OCI-LY1 (cell line): ENCODE data around the gene PIP4K2B.

ENCODE experiments used
- H2AFZ ChIP-seq: fragments of 200-600 bp; sonication (generic), shearing (Covaris generic); 2 replicates; pipeline ENCODE4 v1.6.0; 2014; ENCODE audit warnings: antibody characterized with exemption, mild to moderate bottlenecking, low read length
- H3F3A ChIP-seq: fragments of 200-600 bp; sonication (generic), shearing (Covaris generic); 2 replicates; pipeline ENCODE4 v1.6.0; 2014; ENCODE audit warnings: mild to moderate bottlenecking, antibody characterized with exemption, low read length, moderate library complexity; ENCODE audit not compliant: insufficient read depth
- H3K27ac ChIP-seq: fragments of 200-600 bp; sonication (generic); 2 replicates; pipeline ENCODE4 v1.5.1; 2014; ENCODE audit warnings: low read length, mixed run types, mild to moderate bottlenecking, low read depth; ENCODE audit not compliant: poor library complexity, severe bottlenecking
- H3K27me3 ChIP-seq: fragments of 200-600 bp; sonication (generic); 2 replicates; pipeline ENCODE4 v1.6.0; 2014; ENCODE audit warnings: antibody characterized with exemption, mild to moderate bottlenecking, low read length, moderate library complexity; ENCODE audit not compliant: insufficient read depth
- H3K36me3 ChIP-seq: fragments of 200-600 bp; sonication (generic); 2 replicates; pipeline ENCODE4 v1.6.1; 2014; ENCODE audit warnings: mild to moderate bottlenecking, antibody characterized with exemption, low read length, moderate library complexity, mixed read lengths; ENCODE audit not compliant: insufficient read depth
- H3K4me1 ChIP-seq: fragments of 200-600 bp; sonication (generic); 2 replicates; pipeline ENCODE4 v1.5.1; 2014; ENCODE audit warnings: mild to moderate bottlenecking, low read length, moderate library complexity; ENCODE audit not compliant: insufficient read depth, severe bottlenecking
- H3K4me2 ChIP-seq: fragments of 200-600 bp; sonication (generic), shearing (Covaris generic); 2 replicates; pipeline ENCODE4 v1.6.1; 2014; ENCODE audit warnings: low read length
- H3K4me3 ChIP-seq: fragments of 200-600 bp; sonication (generic); 2 replicates; pipeline ENCODE4 v1.5.1; 2014; ENCODE audit warnings: low read length, low read depth, mild to moderate bottlenecking, mixed read lengths; ENCODE audit not compliant: poor library complexity, severe bottlenecking
- H3K79me2 ChIP-seq: fragments of 200-600 bp; shearing (Covaris generic); 2 replicates; pipeline ENCODE4 v1.6.1; 2016; ENCODE audit warnings: mixed run types, low read length, mixed read lengths; ENCODE audit not compliant: insufficient read depth
- H3K9ac ChIP-seq: fragments of 200-600 bp; sonication (generic), shearing (Covaris generic); 2 replicates; pipeline ENCODE4 v1.6.1; 2014; ENCODE audit warnings: mild to moderate bottlenecking, low read length, mixed read lengths
- H3K9me2 ChIP-seq: fragments of 200-600 bp; sonication (generic), shearing (Covaris generic); 2 replicates; pipeline ENCODE4 v1.6.1; 2014; ENCODE audit warnings: low read depth, mild to moderate bottlenecking, low read length, mixed read lengths
- H3K9me3 ChIP-seq: fragments of 200-600 bp; shearing (Covaris generic); 2 replicates; pipeline ENCODE4 v1.6.1; 2014; ENCODE audit warnings: low read length, mixed read lengths
- H4K20me1 ChIP-seq: fragments of 200-600 bp; sonication (generic), shearing (Covaris generic); 2 replicates; pipeline ENCODE4 v1.6.0; 2016; ENCODE audit warnings: mild to moderate bottlenecking, low read length; ENCODE audit not compliant: insufficient read depth
- CTCF ChIP-seq: fragments of 200-600 bp; sonication (generic), shearing (Covaris generic); IDR thresholded peaks from 2 replicates; pipeline ENCODE4 v1.5.1; 2017; ENCODE audit warnings: mild to moderate bottlenecking, antibody characterized with exemption, low read length, moderate library complexity, mixed read lengths
- EZH2 ChIP-seq: fragments of 200-600 bp; sonication (generic), shearing (Covaris generic); IDR thresholded peaks from 2 replicates; pipeline ENCODE4 v1.8.0; 2017; ENCODE audit warnings: borderline replicate concordance, mixed run types, mild to moderate bottlenecking, antibody characterized with exemption, low read length, moderate library complexity, mixed read lengths

PIP4K2B gene

GRCh38 chr17:38825762-38826247, 26.4 kb upstream of the PIP4K2B start:
- no peak for TF ChIP-seq EZH2
- no peak for TF ChIP-seq CTCF
- Histone ChIP-seq H3K27ac (peak overlapping the region; percentile 76), H4K20me1 (no peaks in the 10 kb centered on the region), H3K9me3 (no peaks in the 10 kb centered on the region), H3K4me2 (peak overlapping the region; percentile 68), H3K79me2 (peaks cover 19% of the 10 kb centered on the region), H3K9ac (peak overlapping the region; percentile 68), H3K27me3 (no peaks in the 10 kb centered on the region), H2AFZ (no peak overlapping the region), H3K4me3 (peak overlapping the region; percentile 88), H3F3A (no peaks in the 10 kb centered on the region), H3K4me1 (peaks cover 19% of the 10 kb centered on the region), H3K9me2 (no peaks in the 10 kb centered on the region), H3K36me3 (peaks cover 2% of the 10 kb centered on the region; the same call in 1 of the 2 replicates)

- peak within 1 kb of the TSS; percentile 68 for H3K9ac ChIP-seq
- H3K27me3 ChIP-seq = no peaks in the 10 kb centered on the region
- peak within 1 kb of the TSS; percentile 88 for H3K4me3 ChIP-seq
- H3F3A ChIP-seq = no peaks in the 10 kb centered on the region
- H4K20me1 ChIP-seq = no peaks in the 10 kb centered on the region
- H3K4me1 ChIP-seq = peaks cover 19% of the 10 kb centered on the region
- no peaks in the 10 kb centered on the region for H3K9me2 ChIP-seq
- H3K27ac ChIP-seq = peak within 1 kb of the TSS; percentile 76
- H2AFZ ChIP-seq = no peak within 1 kb of the TSS
- peak within 1 kb of the TSS; percentile 68 for H3K4me2 ChIP-seq
- H3K79me2 ChIP-seq = peaks cover 19% of the 10 kb centered on the region
- TF ChIP-seq CTCF = no peak
- TF ChIP-seq EZH2 = no peak
- peaks cover 8% of the 10 kb centered on the region for H3K36me3 ChIP-seq
- no peaks in the 10 kb centered on the region for H3K9me3 ChIP-seq
Measured at GRCh38 chr17:38824899-38825761, 25.8 kb upstream of the PIP4K2B start, which contains the start of gene CWC25. CWC25 (minus strand) TSS chr17:38825321; CDS start chr17:38825183, 138 bp downstream.

- H3K4me2 ChIP-seq = no peak overlapping the region
- no peaks in the 10 kb centered on the region for H3F3A ChIP-seq
- no peaks in the 10 kb centered on the region for H3K27me3 ChIP-seq
- H3K9me2 ChIP-seq = no peaks in the 10 kb centered on the region
- no peaks in the 10 kb centered on the region for H3K79me2 ChIP-seq
- H3K27ac ChIP-seq = no peak overlapping the region
- H2AFZ ChIP-seq = no peak overlapping the region
- H3K36me3 ChIP-seq = peaks cover 54% of the 10 kb centered on the region
- TF ChIP-seq CTCF (peak; percentile 29; the same call in 1 of the 2 replicates), EZH2 (no peak)
- H3K9me3 ChIP-seq = no peaks in the 10 kb centered on the region
- no peak overlapping the region for H3K9ac ChIP-seq
- H4K20me1 ChIP-seq = no peaks in the 10 kb centered on the region
- H3K4me3 ChIP-seq = no peak overlapping the region
- no peaks in the 10 kb centered on the region for H3K4me1 ChIP-seq
Measured at GRCh38 chr17:38815576-38816193, 16.3 kb upstream of the PIP4K2B start.
